H1 (cell line): ENCODE data around the gene BTBD16. TPM values are rescaled to one million over a fixed set of nuclear protein-coding genes. Genes with fewer than 3 reads are reported as not detected.

Experiments
- MAX ChIP-seq: IDR thresholded peaks from 2 replicates; pipeline ENCODE4 v1.6.1; 2012; ENCODE audit warnings: inconsistent platforms
- polyA plus RNA-seq, 7 experiments: library from polyadenylated mRNA; depleted of rRNA in 3 of 7; stranded (reverse) in 5 of 7; unstranded in 2 of 7; fragments of >200 nt in 5 of 7; fragments of 200-250 nt in 2 of 7; gene quantifications; 1 replicate in 5 of 7; 2 replicates in 1 of 7; 4 replicates in 1 of 7; pipeline versions ENCODE4 v1.2.1 to v1.2.3, GENCODE V29; 2011 to 2013; ENCODE audit warnings: missing spikeins in 2 of 7, mixed read lengths in 2 of 7
- total RNA-seq: library from RNA; stranded (reverse); fragmentation: NEBNext Ultra II Directional; extraction: Animal tissue kit (Norgen Biotek cat#: 25700); gene quantifications from 2 replicates; pipeline ENCODE4 v1.2.1, GENCODE V29; 2021

BTBD16 gene
- total and polyA plus RNA-seq, 2 of the 8 experiments (the other 6 are each of a cell fraction or from before 2014, with no cell fraction given): 0.05 TPM; not detected in 1

- no peak for TF ChIP-seq MAX
Measured at GRCh38 chr10:122329416-122329815, 58.3 kb downstream of the BTBD16 start (continued).
